Measurements from ENCODE around the gene PGAP3. TPM values are rescaled to one million over a fixed set of nuclear protein-coding genes. Genes with fewer than 3 reads are reported as not detected.

The PGAP3 gene
- total RNA-seq, 2 donors from 2014 or later = 44.6 to 50.0 TPM

DNA sequence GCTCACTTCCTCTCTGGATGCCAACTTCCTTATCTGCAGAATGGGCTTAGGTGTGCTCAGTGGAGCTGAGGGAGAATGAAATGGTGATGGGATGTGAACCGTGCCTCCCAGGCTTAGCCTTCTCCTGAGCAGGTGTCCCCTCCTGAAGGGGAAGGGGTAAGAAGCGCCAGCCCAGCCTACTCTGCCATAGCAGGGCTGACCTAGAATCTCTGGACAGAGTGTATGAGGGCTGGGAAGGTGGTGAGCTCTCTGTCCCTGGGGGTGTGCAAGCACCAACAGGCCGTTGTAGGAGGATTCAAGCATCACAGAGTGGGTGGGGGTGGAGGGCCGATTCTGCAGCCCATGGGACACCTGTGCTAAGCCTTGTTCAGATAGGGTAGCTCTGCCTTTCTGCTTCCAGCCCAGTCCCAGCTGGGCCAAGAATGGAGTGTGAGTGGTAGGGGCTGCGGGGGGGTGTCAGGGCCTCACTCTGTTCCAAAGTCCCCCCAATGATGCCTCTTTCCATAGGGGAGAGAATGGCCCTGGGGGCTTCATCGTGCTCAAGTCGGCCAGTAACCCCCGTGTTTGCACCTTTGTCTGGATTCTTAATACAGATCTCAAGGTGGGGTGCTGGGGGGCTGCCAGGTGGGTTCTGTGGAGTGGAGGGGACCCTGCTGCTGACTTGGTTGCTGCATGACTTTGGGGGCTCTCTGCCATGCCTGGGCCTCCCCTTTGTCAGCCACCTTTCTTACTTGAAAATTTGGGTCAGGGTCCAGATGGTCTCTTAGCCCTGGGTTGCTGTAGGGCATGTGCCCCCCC is 25.9 kb downstream of the PGAP3 start:
- intact Hi-C loops (cut with DNase I) = no loop called here
- Histone ChIP-seq H3K36me3 (no peaks in the 10 kb centered on the region), H3K4me3 (no peak overlapping the region), H3K27me3 (replicated peaks; ENCODE audit: insufficient read depth) (no peaks in the 10 kb centered on the region), H3K27ac (peak overlapping the region; percentile 27 to 29), H3K4me1 (replicated peaks) (peaks cover 11% of the 10 kb centered on the region), H3K9me3 (no peaks in the 10 kb centered on the region)
- TF ChIP-seq POLR2A (IDR thresholded peaks at IDR 0.05) (no peak), POLR2AphosphoS5 (IDR thresholded peaks at IDR 0.05) (no peak)
- TF ChIP-seq, protein P1, sequence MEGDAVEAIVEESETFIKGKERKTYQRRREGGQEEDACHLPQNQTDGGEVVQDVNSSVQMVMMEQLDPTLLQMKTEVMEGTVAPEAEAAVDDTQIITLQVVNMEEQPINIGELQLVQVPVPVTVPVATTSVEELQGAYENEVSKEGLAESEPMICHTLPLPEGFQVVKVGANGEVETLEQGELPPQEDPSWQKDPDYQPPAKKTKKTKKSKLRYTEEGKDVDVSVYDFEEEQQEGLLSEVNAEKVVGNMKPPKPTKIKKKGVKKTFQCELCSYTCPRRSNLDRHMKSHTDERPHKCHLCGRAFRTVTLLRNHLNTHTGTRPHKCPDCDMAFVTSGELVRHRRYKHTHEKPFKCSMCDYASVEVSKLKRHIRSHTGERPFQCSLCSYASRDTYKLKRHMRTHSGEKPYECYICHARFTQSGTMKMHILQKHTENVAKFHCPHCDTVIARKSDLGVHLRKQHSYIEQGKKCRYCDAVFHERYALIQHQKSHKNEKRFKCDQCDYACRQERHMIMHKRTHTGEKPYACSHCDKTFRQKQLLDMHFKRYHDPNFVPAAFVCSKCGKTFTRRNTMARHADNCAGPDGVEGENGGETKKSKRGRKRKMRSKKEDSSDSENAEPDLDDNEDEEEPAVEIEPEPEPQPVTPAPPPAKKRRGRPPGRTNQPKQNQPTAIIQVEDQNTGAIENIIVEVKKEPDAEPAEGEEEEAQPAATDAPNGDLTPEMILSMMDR (IDR thresholded peaks at IDR 0.05) = no peak
- no peak for DNase-seq (ENCODE audit: low spot score)
- WGBS = 71% methylated on average over 8 of the region's 8 CpGs

- H3K36me3 ChIP-seq = no peaks in the 10 kb centered on the region
Observed at GRCh38 chr17:39660397-39661385, 27.2 kb downstream of the PGAP3 start.

DNA sequence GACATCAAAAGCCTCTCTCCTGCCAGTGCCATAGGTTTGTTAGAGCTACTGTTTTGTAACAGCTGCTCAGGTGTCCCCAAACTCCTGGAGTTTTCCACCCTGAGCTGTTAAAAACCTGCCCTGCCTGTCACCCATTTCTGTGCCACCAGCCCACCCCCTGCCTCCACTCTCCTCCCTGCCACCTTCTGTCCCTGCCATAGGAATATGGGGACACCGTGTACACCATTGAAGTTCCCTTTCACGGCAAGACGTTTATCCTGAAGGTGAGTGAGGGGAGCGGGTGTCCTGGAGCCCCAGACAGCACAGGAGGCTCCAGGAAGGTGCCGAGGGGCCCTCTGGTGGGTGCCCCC is 27.9 kb downstream of the PGAP3 start:
- intact Hi-C loops (cut with DNase I) = no loop called here
- H3K9me3 ChIP-seq = no peaks in the 10 kb centered on the region
- WGBS = 68% methylated on average over 5 of the region's 5 CpGs
- no peaks in the 10 kb centered on the region for H3K36me3 ChIP-seq
- H3K27ac ChIP-seq = peak overlapping the region; percentile 30 to 37
- DNase-seq (ENCODE audit: low spot score) = no peak
- H3K4me3 ChIP-seq = no peak overlapping the region
- H3K27me3 ChIP-seq (replicated peaks; ENCODE audit: insufficient read depth) = no peaks in the 10 kb centered on the region
- TF ChIP-seq POLR2A (IDR thresholded peaks at IDR 0.05) (no peak), POLR2AphosphoS5 (IDR thresholded peaks at IDR 0.05) (no peak)
- TF ChIP-seq, protein P1 (IDR thresholded peaks at IDR 0.05) = no peak
- H3K4me1 ChIP-seq (replicated peaks) = peaks cover 11% of the 10 kb centered on the region

More at GRCh38 chr17:39660397-39661385, 27.2 kb downstream of the PGAP3 start:
- Histone ChIP-seq H3K27ac (peak overlapping the region; percentile 30 to 37), H3K27me3 (replicated peaks; ENCODE audit: insufficient read depth) (no peaks in the 10 kb centered on the region), H3K4me3 (no peak overlapping the region), H3K9me3 (no peaks in the 10 kb centered on the region), H3K4me1 (replicated peaks) (peaks cover 11% of the 10 kb centered on the region)
- intact Hi-C loops (cut with DNase I) = no loop called here
- no peak for DNase-seq (ENCODE audit: low spot score)
- WGBS = 81% methylated on average over 31 of the region's 35 CpGs
- TF ChIP-seq POLR2AphosphoS5 (IDR thresholded peaks at IDR 0.05) (no peak), POLR2A (IDR thresholded peaks at IDR 0.05) (no peak)
- TF ChIP-seq, protein P1 (IDR thresholded peaks at IDR 0.05) = no peak

DNA sequence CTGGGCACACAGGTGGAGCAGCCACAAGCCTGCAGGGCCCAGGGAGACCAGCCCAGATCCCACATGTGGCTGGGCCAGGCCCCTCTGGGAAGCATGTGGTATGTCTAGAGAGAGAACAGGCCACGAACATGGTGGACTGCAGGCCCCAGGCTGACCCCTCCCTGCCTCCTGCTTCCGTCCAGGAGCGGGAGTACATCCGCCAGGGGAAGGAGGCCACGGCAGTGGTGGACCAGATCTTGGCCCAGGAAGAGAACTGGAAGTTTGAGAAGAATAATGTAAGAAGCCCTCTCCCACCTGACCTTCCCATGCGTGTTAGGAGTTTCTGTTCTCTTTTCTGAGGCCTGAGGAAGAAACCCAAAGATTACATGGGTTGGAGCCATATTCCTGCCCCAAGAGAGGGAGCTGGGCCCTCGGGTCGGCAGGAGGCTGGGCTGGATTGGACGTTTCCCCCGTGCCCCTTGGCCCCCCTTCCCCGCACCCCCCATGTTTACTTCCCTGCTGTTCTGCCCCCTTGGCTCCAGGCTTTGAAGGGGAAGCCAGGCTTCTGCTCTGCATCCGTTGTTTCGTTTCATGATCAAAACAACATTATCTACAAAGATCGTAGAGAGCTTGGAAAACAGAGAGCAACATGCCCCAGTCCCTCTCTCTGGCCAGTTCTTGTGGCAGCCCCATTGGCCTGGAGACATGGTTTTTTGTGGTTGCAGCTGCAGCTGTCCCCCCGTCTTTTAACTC is 28.4 kb downstream of the PGAP3 start:
- peak overlapping the region; percentile 30 to 37 for H3K27ac ChIP-seq
- H3K27me3 ChIP-seq (replicated peaks; ENCODE audit: insufficient read depth) = no peaks in the 10 kb centered on the region
- TF ChIP-seq POLR2AphosphoS5 (IDR thresholded peaks at IDR 0.05) (no peak), POLR2A (IDR thresholded peaks at IDR 0.05) (no peak)
- TF ChIP-seq, protein P1 (IDR thresholded peaks at IDR 0.05) = no peak
- WGBS = 42% methylated on average over 15 of the region's 15 CpGs
- no peaks in the 10 kb centered on the region for H3K9me3 ChIP-seq
- H3K4me1 ChIP-seq (replicated peaks) = peaks cover 11% of the 10 kb centered on the region
- intact Hi-C loops (cut with DNase I) = no loop called here
- no peak overlapping the region for H3K4me3 ChIP-seq
- DNase-seq (ENCODE audit: low spot score) = no peak
- no peaks in the 10 kb centered on the region for H3K36me3 ChIP-seq
